HG02970 (cell line): ENCODE data around the gene ACAT2.
"Not testable (repeated sequence)": the region's sequence is repeated elsewhere in the genome, so short reads cannot be mapped to it uniquely, and the experiment has no call there.

ENCODE experiments used
- ATAC-seq: cut with Tn5 transposase; IDR thresholded peaks from one replicate; pipeline ENCODE4 v1.9.1; 2021; ENCODE audit warnings: mild to moderate bottlenecking, moderate library complexity, moderate number of reproducible peaks; ENCODE audit not compliant: unreplicated experiment, low FRiP score

Gene ACAT2

DNA sequence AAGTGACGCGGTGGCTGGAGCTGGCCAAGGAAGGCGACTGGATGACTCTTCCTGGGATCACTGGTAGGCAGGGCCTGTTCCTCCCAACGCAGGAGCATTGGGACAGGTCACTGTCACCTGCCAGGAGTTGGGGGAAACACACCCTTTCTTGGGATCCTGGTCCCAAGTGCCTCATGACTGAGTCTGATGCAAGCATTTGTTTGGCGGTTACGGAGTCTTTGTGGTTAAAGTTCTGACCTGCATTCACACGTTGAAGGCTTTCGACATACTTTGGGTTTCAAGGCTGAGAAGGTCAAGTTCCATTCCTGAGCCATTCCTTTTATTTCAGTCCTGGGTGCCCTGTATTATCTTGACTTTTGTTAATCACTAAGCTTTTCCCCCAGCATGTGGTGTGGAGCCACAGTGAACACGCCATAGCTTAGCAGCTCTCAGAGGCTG, 44.2 kb downstream of the ACAT2 start:
- ATAC-seq: no peak

GRCh38 chr6:159807150-159807858, 45.5 kb downstream of the ACAT2 start:
- no peak for ATAC-seq

GRCh38 chr6:159808647-159809046, 46.8 kb downstream of the ACAT2 start:
- ATAC-seq: no peak

- no peak for ATAC-seq
Measured at GRCh38 chr6:159809149-159809548, 47.3 kb downstream of the ACAT2 start.

DNA sequence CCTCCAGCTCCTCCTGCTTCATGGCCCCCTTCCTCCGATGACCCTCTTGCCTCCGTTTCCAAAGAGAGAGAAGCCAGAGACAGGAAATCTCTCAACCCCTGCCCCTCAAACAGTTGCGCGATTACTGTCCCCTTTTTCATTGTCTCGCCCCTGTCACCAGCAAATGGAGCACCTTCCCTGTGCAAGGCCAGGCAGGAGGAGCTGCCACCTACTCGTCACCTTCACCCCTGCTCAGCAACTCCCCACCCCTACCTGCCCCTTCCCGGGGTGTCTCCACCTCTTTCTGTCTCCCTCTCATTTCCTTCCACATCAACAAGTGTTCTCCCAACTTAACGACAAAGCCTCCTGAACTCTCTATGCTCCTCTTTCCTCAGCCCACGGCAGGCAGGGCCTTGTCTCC, 51.9 kb downstream of the ACAT2 start:
- no peak for ATAC-seq

DNA sequence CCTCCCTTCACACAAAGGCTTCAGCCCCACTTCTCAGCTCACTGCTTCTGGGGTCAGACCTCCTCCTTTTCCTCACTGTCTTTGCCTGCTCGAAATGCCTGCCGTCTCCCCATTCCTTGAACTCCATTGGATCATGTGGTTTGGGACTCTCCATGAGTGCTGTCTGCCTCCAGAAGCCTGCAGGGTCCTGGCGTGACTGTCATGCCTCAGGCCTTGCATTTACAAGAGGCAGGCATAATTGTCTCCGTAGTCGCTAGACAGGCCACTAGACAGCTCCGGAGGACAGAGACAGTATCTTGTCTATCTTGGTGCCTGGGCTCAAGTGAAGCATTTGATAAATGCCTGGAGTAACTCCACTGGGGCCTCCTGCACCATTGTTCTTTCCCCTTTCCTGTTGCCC, 53.6 kb downstream of the ACAT2 start:
- ATAC-seq: no peak

- ATAC-seq: not testable (repeated sequence)
Measured at GRCh38 chr6:159816775-159817174, 54.9 kb downstream of the ACAT2 start.

- ATAC-seq: no peak
Measured at GRCh38 chr6:159817951-159818739, 56.3 kb downstream of the ACAT2 start.

DNA sequence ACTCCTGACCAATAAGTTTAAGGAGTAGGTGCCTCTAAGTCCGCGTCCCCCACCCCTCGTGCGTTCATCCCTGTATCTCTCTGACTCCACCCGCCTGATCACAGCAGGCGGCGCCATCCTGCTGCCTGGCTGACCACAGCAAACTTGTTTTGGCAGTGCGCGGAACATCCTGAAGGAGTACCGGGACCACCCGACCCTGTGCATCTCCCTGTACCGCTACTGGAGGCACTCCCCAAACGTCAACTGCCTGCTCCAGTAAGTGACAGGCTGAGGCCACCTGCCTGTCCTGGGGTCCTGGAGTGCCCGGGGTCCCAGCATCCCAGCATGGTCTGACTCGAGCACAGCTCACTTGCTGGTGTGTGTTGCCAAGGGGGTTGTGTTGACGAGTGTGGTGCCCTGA, 57.3 kb downstream of the ACAT2 start:
- ATAC-seq: no peak

- no peak for ATAC-seq
Measured at GRCh38 chr6:159819932-159820640, 58.2 kb downstream of the ACAT2 start.

DNA sequence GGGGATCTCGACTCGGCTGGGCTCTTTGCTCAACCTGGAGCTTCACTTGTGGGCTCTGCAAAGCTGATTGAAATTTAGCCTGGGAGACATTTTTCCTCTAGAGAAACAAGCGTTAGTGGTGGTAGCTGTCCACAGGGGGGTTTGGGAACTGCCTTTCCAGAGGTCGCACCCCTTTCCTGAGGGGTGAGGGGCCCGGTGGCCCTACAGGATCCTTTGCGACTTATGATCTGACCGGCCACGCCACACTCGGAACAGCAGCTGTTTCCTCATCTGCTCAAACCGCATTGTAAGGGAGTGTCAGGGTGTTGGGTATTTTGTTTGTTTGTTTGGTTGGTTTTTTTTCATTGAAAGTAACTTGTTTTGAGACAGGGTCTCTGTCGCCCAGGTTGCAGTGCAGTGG, 59.3 kb downstream of the ACAT2 start:
- no peak for ATAC-seq

DNA sequence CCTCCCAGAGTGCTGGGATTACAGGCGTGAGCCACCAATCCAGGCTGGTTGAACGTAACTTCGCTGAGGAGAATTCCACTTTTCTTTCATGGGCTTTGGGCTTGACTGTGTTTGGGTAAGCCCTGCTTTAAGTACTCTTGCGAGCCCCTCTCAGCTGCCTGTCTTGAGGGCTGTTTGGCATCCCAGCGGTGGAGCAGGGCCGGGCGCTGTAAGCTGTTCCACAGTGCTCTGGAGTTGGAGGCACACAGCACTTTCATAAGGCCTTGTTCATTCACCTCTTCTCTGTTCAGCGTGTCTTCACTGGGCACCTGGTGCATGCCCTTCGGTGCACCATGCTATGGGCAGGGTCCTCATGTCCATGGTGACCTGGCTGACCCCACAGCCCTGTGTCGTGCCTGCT, 59.9 kb downstream of the ACAT2 start:
- ATAC-seq: no peak

DNA sequence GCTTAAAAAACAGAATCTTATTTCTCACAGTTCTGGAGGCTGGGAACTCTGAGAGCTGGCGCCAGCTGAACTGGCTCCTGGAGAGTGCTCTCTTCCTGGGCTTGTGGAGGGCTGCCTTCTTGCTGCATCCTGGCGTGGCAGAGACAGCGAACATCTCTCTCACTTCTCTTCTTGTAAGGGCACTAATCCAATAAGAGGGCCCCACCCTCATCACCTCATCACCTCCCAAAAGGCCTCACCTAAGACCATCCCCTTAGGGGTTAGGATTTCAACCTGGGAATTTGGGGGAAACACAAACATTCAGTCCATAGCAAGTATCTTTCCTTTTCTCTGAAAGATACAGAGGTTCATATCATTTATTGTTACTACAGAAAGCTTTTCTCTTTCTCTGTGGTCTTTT, 62.1 kb downstream of the ACAT2 start:
- ATAC-seq: no peak

DNA sequence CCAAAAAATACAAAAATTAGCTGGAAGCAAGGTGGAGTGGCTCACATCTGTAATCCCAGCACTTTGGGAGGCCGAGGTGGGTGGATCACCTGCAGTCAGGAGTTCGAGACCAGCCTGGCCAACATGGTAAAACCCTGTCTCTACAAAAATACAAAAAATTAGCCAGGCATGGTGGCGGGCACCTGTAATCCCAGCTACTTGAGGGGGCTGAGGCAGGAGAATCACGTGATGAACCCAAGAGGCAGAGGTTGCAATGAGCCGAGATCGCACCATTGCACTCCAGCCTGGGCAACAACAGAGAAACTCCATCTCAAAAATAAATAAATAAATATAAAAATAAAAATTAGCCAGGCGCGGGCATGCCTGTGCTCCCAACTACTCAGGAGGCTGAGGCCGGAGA, 62.8 kb downstream of the ACAT2 start:
- ATAC-seq: not testable (repeated sequence)

DNA sequence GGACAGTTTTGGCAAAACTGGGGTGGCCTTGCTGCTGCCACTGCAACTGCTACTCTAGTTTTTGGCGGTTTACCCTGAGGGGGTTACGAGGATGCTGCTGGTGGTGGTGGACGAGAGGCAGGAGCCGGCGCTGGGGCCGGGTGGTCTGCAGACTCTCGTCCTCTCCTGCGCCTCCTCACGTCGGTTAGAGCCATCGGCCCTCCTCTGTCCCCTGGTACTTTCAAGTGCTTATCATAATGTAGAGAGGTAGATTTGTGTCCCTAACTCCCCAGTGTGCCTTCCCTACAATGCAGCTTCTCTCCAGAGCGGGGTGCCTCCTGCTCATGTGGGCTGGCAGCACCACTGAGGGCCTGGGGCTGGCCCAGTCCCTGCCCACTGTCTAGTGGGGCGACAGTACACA, 64.2 kb downstream of the ACAT2 start:
- ATAC-seq: no peak

DNA sequence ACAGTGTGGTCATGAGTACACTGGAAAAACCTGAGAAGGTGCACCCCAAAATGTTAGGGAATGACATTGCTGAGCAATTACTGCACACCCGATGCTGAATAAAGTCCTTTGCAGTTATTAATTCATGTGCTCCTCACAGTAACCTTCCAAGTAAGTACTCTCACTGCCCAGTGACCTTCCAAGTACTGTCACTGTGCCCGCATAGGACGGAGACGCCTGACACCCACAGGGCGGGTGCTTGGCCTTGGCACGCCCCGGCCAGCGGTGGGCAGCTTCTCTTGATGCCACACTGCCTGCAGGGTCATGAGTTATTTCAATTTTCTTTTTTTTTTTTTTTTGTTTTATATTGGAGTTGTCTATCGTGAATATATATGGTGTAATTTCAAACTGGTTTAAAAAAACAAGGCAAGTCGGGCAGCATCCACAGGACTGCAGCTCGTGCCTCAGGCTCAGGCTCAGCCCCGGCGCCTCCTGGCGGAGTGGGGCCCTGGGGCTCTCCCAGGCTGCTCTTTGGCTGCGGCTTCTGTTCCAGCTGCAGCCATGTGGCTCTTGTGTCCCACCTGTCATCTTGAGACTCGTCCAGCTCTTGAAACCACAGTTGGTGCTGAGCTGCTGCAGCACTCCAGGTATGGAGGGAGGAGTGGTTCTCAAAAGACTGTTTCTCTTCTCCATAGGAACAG, 65.3 kb downstream of the ACAT2 start:
- ATAC-seq: no peak

GRCh38 chr6:159828074-159828473, 66.2 kb downstream of the ACAT2 start:
- ATAC-seq: no peak
